K562 (cell line): Measurements from ENCODE around the gene GLI3. TPM values are rescaled to one million over a fixed set of nuclear protein-coding genes. Genes with fewer than 3 reads are reported as not detected.

ENCODE experiments used
- BCLAF1 ChIP-seq, 2 experiments: fragments of 450-650 bp in 1 of 2; IDR thresholded peaks; 2 replicates each; pipeline ENCODE4 v1.6.1; 2011 to 2017; ENCODE audit warnings: low read depth in 2 of 2, antibody characterized with exemption in 1 of 2, borderline replicate concordance in 1 of 2, low read length in 1 of 2, mild to moderate bottlenecking in 1 of 2, mixed read lengths in 1 of 2; ENCODE audit not compliant: control insufficient read depth in 1 of 2
- CBX5 ChIP-seq: IDR thresholded peaks from 2 replicates; pipeline ENCODE4 v1.6.1; 2014; ENCODE audit warnings: low read depth, borderline replicate concordance
- HDAC8 ChIP-seq: fragments of 450-650 bp; IDR thresholded peaks from 2 replicates; pipeline ENCODE4 v1.6.1; 2016; ENCODE audit warnings: mild to moderate bottlenecking, missing genetic modification characterization, moderate library complexity, missing compliant biosample characterization
- HOXB6 ChIP-seq: fragments of 250-450 bp; sonication (Bioruptor Pico); IDR thresholded peaks from 2 replicates; pipeline ENCODE4 v1.5.1; 2022; ENCODE audit warnings: mild to moderate bottlenecking, borderline replicate concordance
- RAD21 ChIP-seq, 2 experiments: fragments of 250-450 bp in 1 of 2; fragments of 450-650 bp in 1 of 2; sonication (Bioruptor Pico) in 1 of 2; formaldehyde crosslinking in 1 of 2; IDR thresholded peaks in 1 of 2; conservative IDR thresholded peaks in 1 of 2; 2 replicates each; pipeline versions ENCODE4 v1.4.0 to v1.8.0; 2020 to 2022; ENCODE audit warnings: mild to moderate bottlenecking in 2 of 2, moderate library complexity in 1 of 2
- SMC3 ChIP-seq: conservative IDR thresholded peaks from 2 replicates; pipeline ENCODE4 v1.6.1; 2011; ENCODE audit warnings: low read depth, low read length, improper control_type of control experiment; ENCODE audit not compliant: insufficient read depth
- polyA plus RNA-seq, 8 experiments: library from polyadenylated mRNA; depleted of rRNA in 4 of 8; stranded (reverse) in 5 of 8; unstranded in 3 of 8; fragments of >200 nt; fragmentation: Nextera tagmentation in 2 of 8; fragmentation: Illumina TruSeq in 1 of 8; extraction: Ambion mirVana in 2 of 8; extraction: Trizol in 1 of 8; gene quantifications; 2 replicates each; pipeline versions ENCODE4 v1.2.1 to v1.2.3, GENCODE V29; 2011 to 2014; ENCODE audit warnings: inconsistent platforms in 1 of 8, missing spikeins in 1 of 8
- total RNA-seq, 7 experiments: library from RNA; depleted of rRNA in 6 of 7; stranded (reverse); fragments of >200 nt in 6 of 7; fragmentation: Illumina TruSeq in 2 of 7; extraction: Trizol in 2 of 7; gene quantifications; 2 replicates each; pipeline versions ENCODE4 v1.2.1 to v1.2.3, GENCODE V29; 2011 to 2021; ENCODE audit warnings: low replicate concordance in 1 of 7

GLI3 gene
- total and polyA plus RNA-seq, 9 of the 15 experiments (the other 6 are each of a cell fraction or from before 2014, with no cell fraction given), result 0.01 to 0.18 (median 0.07) TPM; not detected in 6

DNA sequence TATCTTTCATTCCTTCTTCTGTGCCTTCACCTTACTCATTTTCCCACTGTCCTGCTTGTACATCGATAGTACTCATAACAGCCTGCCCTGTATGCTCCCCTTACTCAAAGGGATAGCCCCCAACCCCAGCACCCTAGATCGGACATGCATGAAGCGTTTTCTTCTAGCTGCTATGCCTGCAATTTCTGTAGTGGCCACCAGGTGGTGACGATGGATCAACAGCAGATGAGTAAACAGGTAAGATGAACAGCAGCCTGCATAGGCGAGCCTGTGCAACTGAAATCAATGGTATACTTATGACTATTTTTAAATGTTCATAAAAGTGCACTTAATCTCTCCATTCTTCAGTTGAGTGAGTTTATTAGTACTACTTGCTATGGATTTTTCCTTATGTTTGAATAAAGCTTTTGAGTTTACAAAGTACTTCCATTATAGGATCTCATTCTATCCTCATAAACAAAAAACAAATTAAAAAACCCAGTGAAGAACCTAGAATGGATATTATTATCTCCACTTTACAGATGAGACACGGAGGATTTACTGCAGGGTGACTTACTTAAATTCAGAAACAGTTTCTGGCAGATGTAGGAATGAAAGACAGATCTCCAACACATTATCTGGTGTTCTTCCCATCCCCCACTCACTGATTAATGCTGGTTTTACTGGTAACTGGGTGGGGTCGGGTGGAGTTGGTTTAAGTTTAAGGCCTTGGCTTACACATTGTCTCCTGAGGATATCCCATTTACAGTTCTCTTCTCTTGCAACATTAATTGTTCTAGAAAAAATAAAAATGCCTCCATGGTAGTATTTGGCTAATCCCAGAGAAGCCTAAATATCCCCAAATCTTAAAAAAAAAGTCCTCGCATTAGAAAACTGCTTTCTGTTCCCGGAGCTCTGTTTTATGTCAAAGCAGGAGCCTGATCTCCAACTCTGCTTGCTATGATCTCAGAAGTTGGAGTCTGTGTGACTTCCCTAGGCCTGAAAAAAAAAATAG lies 222.1 kb downstream of the GLI3 start (continued):
- TF ChIP-seq HDAC8 (tag) (no peak), HOXB6 (CRISPR knock-in tag) (no peak), BCLAF1 (IDR thresholded peaks at IDR 0.05; ENCODE audit: borderline replicate concordance in 1 of 2, control insufficient read depth in 1 of 2, low read depth in 2 of 2, low read length in 1 of 2) (no peak), RAD21 (CRISPR knock-in tag; conservative IDR thresholded peaks at IDR 0.05 in 1 of 2, IDR thresholded peaks at IDR 0.05 in 1 of 2) (peak; percentile 53 to 73), CBX5 (0 out of 2 replicates have a peak, but pooled peaks have one; percentile 20), SMC3 (0 out of 2 replicates have a peak, but pooled peaks have one; percentile 19)
